ENCODE data around the gene OR5I1.
"Not testable (repeated sequence)": the region's sequence is repeated elsewhere in the genome, so short reads cannot be mapped to it uniquely, and the experiment has no call there.

Gene OR5I1

GRCh38 chr11:55936300-55936699 lies at the start of gene OR5I1:
OR5I1 (minus strand) TSS chr11:55936400; CDS start chr11:55936400, 0 bp downstream.
- no peaks in the 10 kb centered on the region for H3K36me3 Mint-ChIP-seq (ENCODE audit: insufficient read depth)
- peaks cover 6% of the 10 kb centered on the region for H3K9me3 Mint-ChIP-seq
- ATAC-seq (replicated peaks; ENCODE audit: extremely low read depth, poor library complexity, severe bottlenecking), result no peak
- H3K27ac Mint-ChIP-seq (ENCODE audit: low read depth), result no peak within 1 kb of the TSS
- DNase-seq (ENCODE audit: low spot score in 2 of 2), result no peak
- no peak within 1 kb of the TSS for H3K4me3 Mint-ChIP-seq
- no peaks in the 10 kb centered on the region for H3K4me1 Mint-ChIP-seq
- no peaks in the 10 kb centered on the region for H3K27me3 Mint-ChIP-seq

- no peaks in the 10 kb centered on the region for H3K36me3 Mint-ChIP-seq (ENCODE audit: insufficient read depth)
- no peak overlapping the region for H3K4me3 Mint-ChIP-seq
- ATAC-seq (replicated peaks; ENCODE audit: extremely low read depth, poor library complexity, severe bottlenecking), result no peak
Observed at GRCh38 chr11:55970935-55971334, 34.7 kb upstream of the OR5I1 start.

GRCh38 chr11:55969845-55970244 lies 33.6 kb upstream of the OR5I1 start, which contains the start of gene OR10AG1:
OR10AG1 (minus strand) TSS chr11:55969945; CDS start chr11:55969907, 38 bp downstream.
- H3K9me3 Mint-ChIP-seq, result peaks cover 30% of the 10 kb centered on the region
- H3K4me3 Mint-ChIP-seq, result no peak within 1 kb of the TSS
- H3K27me3 Mint-ChIP-seq, result no peaks in the 10 kb centered on the region
- no peak within 1 kb of the TSS for H3K27ac Mint-ChIP-seq (ENCODE audit: low read depth)
- ATAC-seq (replicated peaks; ENCODE audit: extremely low read depth, poor library complexity, severe bottlenecking) (no peak), DNase-seq (ENCODE audit: low spot score in 2 of 2) (no peak)
- H3K4me1 Mint-ChIP-seq, result no peaks in the 10 kb centered on the region
- H3K36me3 Mint-ChIP-seq (ENCODE audit: insufficient read depth), result no peaks in the 10 kb centered on the region

More at GRCh38 chr11:55970935-55971334, 34.7 kb upstream of the OR5I1 start:
- Mint-ChIP-seq H3K27ac (ENCODE audit: low read depth) (no peak overlapping the region), H3K27me3 (no peaks in the 10 kb centered on the region), H3K9me3 (peaks cover 30% of the 10 kb centered on the region), H3K4me1 (no peaks in the 10 kb centered on the region)
- no peak for DNase-seq (ENCODE audit: low spot score in 2 of 2)

- Mint-ChIP-seq H3K4me3 (no peak overlapping the region), H3K36me3 (ENCODE audit: insufficient read depth) (no peaks in the 10 kb centered on the region), H3K27ac (ENCODE audit: low read depth) (no peak overlapping the region), H3K27me3 (no peaks in the 10 kb centered on the region), H3K9me3 (peaks cover 30% of the 10 kb centered on the region), H3K4me1 (no peaks in the 10 kb centered on the region)
- DNase-seq (ENCODE audit: low spot score in 2 of 2), result no peak
- no peak for ATAC-seq (replicated peaks; ENCODE audit: extremely low read depth, poor library complexity, severe bottlenecking)
Observed at GRCh38 chr11:55967914-55968313, 31.7 kb upstream of the OR5I1 start.

GRCh38 chr11:55966391-55966790 lies 30.2 kb upstream of the OR5I1 start:
- no peak for DNase-seq (ENCODE audit: low spot score in 2 of 2)
- Mint-ChIP-seq H3K4me1 (no peaks in the 10 kb centered on the region), H3K4me3 (no peak overlapping the region)

GRCh38 chr11:55956521-55956920 lies 20.3 kb upstream of the OR5I1 start:
- Mint-ChIP-seq H3K27me3 (no peaks in the 10 kb centered on the region), H3K4me3 (no peak overlapping the region), H3K27ac (ENCODE audit: low read depth) (no peak overlapping the region), H3K4me1 (no peaks in the 10 kb centered on the region), H3K9me3 (peaks cover 18% of the 10 kb centered on the region), H3K36me3 (ENCODE audit: insufficient read depth) (no peaks in the 10 kb centered on the region)
- ATAC-seq (replicated peaks; ENCODE audit: extremely low read depth, poor library complexity, severe bottlenecking), result no peak
- no peak for DNase-seq (ENCODE audit: low spot score in 2 of 2)

More at GRCh38 chr11:55966391-55966790, 30.2 kb upstream of the OR5I1 start:
- Mint-ChIP-seq H3K27me3 (no peaks in the 10 kb centered on the region), H3K36me3 (ENCODE audit: insufficient read depth) (no peaks in the 10 kb centered on the region), H3K9me3 (peaks cover 23% of the 10 kb centered on the region), H3K27ac (ENCODE audit: low read depth) (no peak overlapping the region)
- ATAC-seq (replicated peaks; ENCODE audit: extremely low read depth, poor library complexity, severe bottlenecking), result no peak

GRCh38 chr11:55949330-55949729 lies 13.1 kb upstream of the OR5I1 start:
- no peak for DNase-seq (ENCODE audit: low spot score in 2 of 2)
- H3K4me3 Mint-ChIP-seq, result no peak overlapping the region
- H3K9me3 Mint-ChIP-seq, result peaks cover 16% of the 10 kb centered on the region
- ATAC-seq (replicated peaks; ENCODE audit: extremely low read depth, poor library complexity, severe bottlenecking), result no peak
- no peaks in the 10 kb centered on the region for H3K4me1 Mint-ChIP-seq
- H3K27me3 Mint-ChIP-seq, result no peaks in the 10 kb centered on the region
- no peak overlapping the region for H3K27ac Mint-ChIP-seq (ENCODE audit: low read depth)
- H3K36me3 Mint-ChIP-seq (ENCODE audit: insufficient read depth), result no peaks in the 10 kb centered on the region

GRCh38 chr11:55942785-55943392 lies 6.7 kb upstream of the OR5I1 start:
- Mint-ChIP-seq H3K4me3 (no peak overlapping the region), H3K36me3 (ENCODE audit: insufficient read depth) (no peaks in the 10 kb centered on the region), H3K27me3 (no peaks in the 10 kb centered on the region), H3K9me3 (peaks cover under 1% of the 10 kb centered on the region), H3K27ac (ENCODE audit: low read depth) (no peak overlapping the region), H3K4me1 (no peaks in the 10 kb centered on the region)
- no peak for ATAC-seq (replicated peaks; ENCODE audit: extremely low read depth, poor library complexity, severe bottlenecking)
- DNase-seq (ENCODE audit: low spot score in 2 of 2), result no peak

- Mint-ChIP-seq H3K36me3 (ENCODE audit: insufficient read depth) (no peaks in the 10 kb centered on the region), H3K4me1 (no peaks in the 10 kb centered on the region), H3K9me3 (peaks cover 19% of the 10 kb centered on the region), H3K27me3 (no peaks in the 10 kb centered on the region), H3K4me3 (no peak overlapping the region), H3K27ac (ENCODE audit: low read depth) (no peak overlapping the region)
- ATAC-seq (replicated peaks; ENCODE audit: extremely low read depth, poor library complexity, severe bottlenecking) (no peak), DNase-seq (ENCODE audit: low spot score in 2 of 2) (no peak)
Observed at GRCh38 chr11:55920537-55920936, 15.7 kb downstream of the OR5I1 start.

GRCh38 chr11:55914482-55914881 lies 21.7 kb downstream of the OR5I1 start, which contains the start of gene OR5W2:
OR5W2 (minus strand) TSS chr11:55914582; CDS start chr11:55914582, 0 bp downstream.
- Mint-ChIP-seq H3K27ac (ENCODE audit: low read depth) (no peak within 1 kb of the TSS), H3K4me3 (no peak within 1 kb of the TSS), H3K9me3 (peaks cover 8% of the 10 kb centered on the region), H3K36me3 (ENCODE audit: insufficient read depth) (no peaks in the 10 kb centered on the region), H3K4me1 (no peaks in the 10 kb centered on the region), H3K27me3 (no peaks in the 10 kb centered on the region)
- no peak for DNase-seq (ENCODE audit: low spot score in 2 of 2)
- no peak for ATAC-seq (replicated peaks; ENCODE audit: extremely low read depth, poor library complexity, severe bottlenecking)

- Mint-ChIP-seq H3K9me3 (peaks cover 11% of the 10 kb centered on the region), H3K27ac (ENCODE audit: low read depth) (no peak overlapping the region), H3K27me3 (no peaks in the 10 kb centered on the region), H3K4me1 (no peaks in the 10 kb centered on the region), H3K36me3 (ENCODE audit: insufficient read depth) (no peaks in the 10 kb centered on the region), H3K4me3 (no peak overlapping the region)
- DNase-seq (ENCODE audit: low spot score in 2 of 2) (no peak), ATAC-seq (replicated peaks; ENCODE audit: extremely low read depth, poor library complexity, severe bottlenecking) (no peak)
Observed at GRCh38 chr11:55902308-55902707, 33.9 kb downstream of the OR5I1 start.

GRCh38 chr11:55895216-55895615 lies 41.0 kb downstream of the OR5I1 start:
- Mint-ChIP-seq H3K27me3 (no peaks in the 10 kb centered on the region), H3K4me1 (no peaks in the 10 kb centered on the region), H3K9me3 (peaks cover 23% of the 10 kb centered on the region), H3K4me3 (no peak overlapping the region), H3K27ac (ENCODE audit: low read depth) (no peak overlapping the region), H3K36me3 (ENCODE audit: insufficient read depth) (peaks cover 2% of the 10 kb centered on the region)
- ATAC-seq (replicated peaks; ENCODE audit: extremely low read depth, poor library complexity, severe bottlenecking) (no peak), DNase-seq (ENCODE audit: low spot score in 2 of 2) (no peak)

GRCh38 chr11:55885481-55885880 lies 50.7 kb downstream of the OR5I1 start:
- H3K27ac Mint-ChIP-seq (ENCODE audit: low read depth); DNase-seq (ENCODE audit: low spot score in 2 of 2); H3K4me1 Mint-ChIP-seq; H3K27me3 Mint-ChIP-seq; H3K4me3 Mint-ChIP-seq; H3K36me3 Mint-ChIP-seq (ENCODE audit: insufficient read depth); ATAC-seq (replicated peaks; ENCODE audit: extremely low read depth, poor library complexity, severe bottlenecking): not testable (repeated sequence)
- H3K9me3 Mint-ChIP-seq, result peaks cover 22% of the 10 kb centered on the region

Measured in central memory CD8-positive, alpha-beta T cell (primary cell).